Neural cell (in vitro differentiated cells): Measurements from ENCODE around the gene DYNLL1. TPM values are rescaled to one million over a fixed set of nuclear protein-coding genes. Genes with fewer than 3 reads are reported as not detected.

ENCODE experiments used
- H2AFZ ChIP-seq: fragments of 200-600, 300-800 bp; sonication (generic), shearing (Covaris generic); 2 replicates; pipeline ENCODE4 v1.6.0; 2014; ENCODE audit warnings: low read depth, mild to moderate bottlenecking, antibody characterized with exemption, low read length, moderate library complexity
- H3F3A ChIP-seq: fragments of 200-600 bp; shearing (Covaris generic); 2 replicates; pipeline ENCODE4 v1.6.1; 2016; ENCODE audit warnings: mild to moderate bottlenecking, moderate library complexity, mixed read lengths, antibody characterized with exemption, low read length; ENCODE audit not compliant: insufficient read depth, poor library complexity, severe bottlenecking
- H3K27ac ChIP-seq: fragments of 200-600, 300-800 bp; sonication (generic), shearing (Covaris generic); 2 replicates; pipeline ENCODE4 v1.5.1; 2014; ENCODE audit warnings: mild to moderate bottlenecking, low read length, moderate library complexity
- H3K27me3 ChIP-seq: fragments of 300-800, 200-600 bp; sonication (generic), shearing (Covaris generic); 2 replicates; pipeline ENCODE4 v1.6.0; 2014; ENCODE audit warnings: mild to moderate bottlenecking, low read depth, low read length, moderate library complexity; ENCODE audit not compliant: insufficient read depth
- H3K36me3 ChIP-seq: fragments of 300-800, 200-600 bp; sonication (generic), shearing (Covaris generic); 2 replicates; pipeline ENCODE4 v1.5.1; 2014; ENCODE audit warnings: mild to moderate bottlenecking, antibody characterized with exemption, low read length, moderate library complexity; ENCODE audit not compliant: insufficient read depth
- H3K4me2 ChIP-seq: fragments of 300-800, 200-600 bp; sonication (generic), shearing (Covaris generic); 2 replicates; pipeline ENCODE4 v1.6.0; 2014; ENCODE audit warnings: mild to moderate bottlenecking, low read length
- H3K4me3 ChIP-seq: fragments of 300-800, 200-600 bp; sonication (generic), shearing (Covaris generic); 2 replicates; pipeline ENCODE4 v1.5.1; 2014; ENCODE audit warnings: mild to moderate bottlenecking, low read length, moderate library complexity
- H3K79me2 ChIP-seq: fragments of 200-600 bp; shearing (Covaris generic); replicated peaks from 2 replicates; pipeline ENCODE4 v1.6.0; 2014; ENCODE audit warnings: mild to moderate bottlenecking, low read length, moderate library complexity; ENCODE audit not compliant: insufficient read depth
- H3K9ac ChIP-seq: fragments of 300-800, 200-600 bp; sonication (generic), shearing (Covaris generic); 2 replicates; pipeline ENCODE4 v1.6.1; 2016; ENCODE audit warnings: mild to moderate bottlenecking, low read length, mixed read lengths
- H3K9me2 ChIP-seq: fragments of 200-600 bp; shearing (Covaris generic); 2 replicates; pipeline ENCODE4 v1.6.1; 2016; ENCODE audit warnings: mild to moderate bottlenecking, low read length, mixed read lengths; ENCODE audit not compliant: insufficient read depth
- H3K9me3 ChIP-seq: fragments of 200-600, 300-800 bp; sonication (generic), shearing (Covaris generic); 2 replicates; pipeline ENCODE4 v1.6.1; 2016; ENCODE audit warnings: mild to moderate bottlenecking, mixed run types, low read length, moderate library complexity, mixed read lengths
- H4K20me1 ChIP-seq: fragments of 200-600 bp; shearing (Covaris generic); 2 replicates; pipeline ENCODE4 v1.6.1; 2016; ENCODE audit warnings: mild to moderate bottlenecking, mixed run types; ENCODE audit not compliant: insufficient read depth
- EP300 ChIP-seq: fragments of 450-650 bp; conservative IDR thresholded peaks from 2 replicates; pipeline ENCODE4 v1.6.1; 2014; ENCODE audit warnings: antibody characterized with exemption, mild to moderate bottlenecking, moderate library complexity; ENCODE audit not compliant: poor library complexity, severe bottlenecking
- EZH2 ChIP-seq: fragments of 200-600, 300-800 bp; shearing (Covaris generic), sonication (generic); IDR thresholded peaks from 2 replicates; pipeline ENCODE4 v1.6.1; 2014; ENCODE audit warnings: antibody characterized with exemption, low read length, borderline replicate concordance, mild to moderate bottlenecking; ENCODE audit not compliant: insufficient read depth, poor library complexity, severe bottlenecking
- MXI1 ChIP-seq: fragments of 450-650 bp; conservative IDR thresholded peaks from 2 replicates; pipeline ENCODE4 v1.6.1; 2014; ENCODE audit warnings: antibody characterized with exemption, mild to moderate bottlenecking; ENCODE audit not compliant: poor library complexity, severe bottlenecking
- POLR2AphosphoS5 ChIP-seq: IDR thresholded peaks from 2 replicates; pipeline ENCODE4 v1.6.1; 2012
- RAD21 ChIP-seq: fragments of 450-650 bp; conservative IDR thresholded peaks from 2 replicates; pipeline ENCODE4 v1.6.1; 2014; ENCODE audit warnings: antibody characterized with exemption, mild to moderate bottlenecking, moderate library complexity
- SMC3 ChIP-seq: fragments of 450-650 bp; conservative IDR thresholded peaks from 2 replicates; pipeline ENCODE4 v1.6.1; 2014; ENCODE audit warnings: antibody characterized with exemption, mild to moderate bottlenecking, moderate library complexity; ENCODE audit not compliant: poor library complexity
- TAF1 ChIP-seq: IDR thresholded peaks from 2 replicates; pipeline ENCODE4 v1.6.1; 2012; ENCODE audit warnings: low read depth
- polyA plus RNA-seq: library from polyadenylated mRNA; depleted of rRNA; stranded (reverse); fragments of >200 nt; gene quantifications from 2 replicates; pipeline ENCODE4 v1.2.3, GENCODE V29; 2014
- TF ChIP-seq, protein P1 (sequence below): IDR thresholded peaks from 2 replicates; pipeline ENCODE4 v1.6.1; 2012; ENCODE audit warnings: borderline replicate concordance
- TF ChIP-seq, protein P2 (sequence below): fragments of 450-650 bp; IDR thresholded peaks from 2 replicates; pipeline ENCODE4 v1.5.1; 2014; ENCODE audit warnings: antibody characterized with exemption, mild to moderate bottlenecking, moderate library complexity; ENCODE audit not compliant: poor library complexity, severe bottlenecking

DYNLL1 gene
- polyA plus RNA-seq, 1 donor from 2014 or later: 466 TPM

DNA sequence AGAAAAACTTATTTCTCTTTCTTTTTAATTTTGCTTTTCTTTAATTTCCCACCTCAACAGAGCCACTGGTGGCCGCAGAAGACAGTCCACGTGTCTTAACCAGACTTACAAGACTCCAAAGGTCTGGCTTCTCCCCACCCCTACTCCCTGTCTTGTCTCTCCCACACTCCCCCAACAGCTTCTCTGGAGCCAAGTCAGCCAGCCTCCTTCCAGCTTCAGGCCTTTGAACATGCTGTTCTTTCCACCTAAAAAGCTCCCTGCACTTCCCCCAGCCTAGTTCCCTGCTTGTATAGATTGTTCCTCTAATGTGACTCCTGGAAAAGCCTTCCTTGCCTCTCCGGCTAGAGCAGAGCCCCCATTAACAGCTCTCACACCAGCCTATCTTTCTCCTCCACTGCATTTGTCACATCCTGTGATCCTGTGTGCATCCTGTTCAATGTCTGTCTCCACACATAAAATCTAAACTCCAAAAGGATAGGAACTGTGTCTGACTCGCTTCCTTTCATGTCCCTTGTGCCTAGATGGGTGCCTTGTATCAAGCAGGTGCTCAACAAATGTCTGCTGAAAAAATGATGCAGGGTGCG lies 7.8 kb upstream of the DYNLL1 start:
- H3F3A ChIP-seq: no peaks in the 10 kb centered on the region
- H3K9me3 ChIP-seq: no peaks in the 10 kb centered on the region
- no peaks in the 10 kb centered on the region for H3K9me2 ChIP-seq
- H3K79me2 ChIP-seq: no peaks in the 10 kb centered on the region
- TF ChIP-seq TAF1: no peak
- TF ChIP-seq POLR2AphosphoS5: no peak
- TF ChIP-seq, protein P1, sequence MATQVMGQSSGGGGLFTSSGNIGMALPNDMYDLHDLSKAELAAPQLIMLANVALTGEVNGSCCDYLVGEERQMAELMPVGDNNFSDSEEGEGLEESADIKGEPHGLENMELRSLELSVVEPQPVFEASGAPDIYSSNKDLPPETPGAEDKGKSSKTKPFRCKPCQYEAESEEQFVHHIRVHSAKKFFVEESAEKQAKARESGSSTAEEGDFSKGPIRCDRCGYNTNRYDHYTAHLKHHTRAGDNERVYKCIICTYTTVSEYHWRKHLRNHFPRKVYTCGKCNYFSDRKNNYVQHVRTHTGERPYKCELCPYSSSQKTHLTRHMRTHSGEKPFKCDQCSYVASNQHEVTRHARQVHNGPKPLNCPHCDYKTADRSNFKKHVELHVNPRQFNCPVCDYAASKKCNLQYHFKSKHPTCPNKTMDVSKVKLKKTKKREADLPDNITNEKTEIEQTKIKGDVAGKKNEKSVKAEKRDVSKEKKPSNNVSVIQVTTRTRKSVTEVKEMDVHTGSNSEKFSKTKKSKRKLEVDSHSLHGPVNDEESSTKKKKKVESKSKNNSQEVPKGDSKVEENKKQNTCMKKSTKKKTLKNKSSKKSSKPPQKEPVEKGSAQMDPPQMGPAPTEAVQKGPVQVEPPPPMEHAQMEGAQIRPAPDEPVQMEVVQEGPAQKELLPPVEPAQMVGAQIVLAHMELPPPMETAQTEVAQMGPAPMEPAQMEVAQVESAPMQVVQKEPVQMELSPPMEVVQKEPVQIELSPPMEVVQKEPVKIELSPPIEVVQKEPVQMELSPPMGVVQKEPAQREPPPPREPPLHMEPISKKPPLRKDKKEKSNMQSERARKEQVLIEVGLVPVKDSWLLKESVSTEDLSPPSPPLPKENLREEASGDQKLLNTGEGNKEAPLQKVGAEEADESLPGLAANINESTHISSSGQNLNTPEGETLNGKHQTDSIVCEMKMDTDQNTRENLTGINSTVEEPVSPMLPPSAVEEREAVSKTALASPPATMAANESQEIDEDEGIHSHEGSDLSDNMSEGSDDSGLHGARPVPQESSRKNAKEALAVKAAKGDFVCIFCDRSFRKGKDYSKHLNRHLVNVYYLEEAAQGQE: no peak
- TF ChIP-seq EP300: no peak
- TF ChIP-seq RAD21: no peak
- no peak for TF ChIP-seq EZH2
- TF ChIP-seq MXI1: no peak
- TF ChIP-seq SMC3: no peak
- TF ChIP-seq, protein P2, sequence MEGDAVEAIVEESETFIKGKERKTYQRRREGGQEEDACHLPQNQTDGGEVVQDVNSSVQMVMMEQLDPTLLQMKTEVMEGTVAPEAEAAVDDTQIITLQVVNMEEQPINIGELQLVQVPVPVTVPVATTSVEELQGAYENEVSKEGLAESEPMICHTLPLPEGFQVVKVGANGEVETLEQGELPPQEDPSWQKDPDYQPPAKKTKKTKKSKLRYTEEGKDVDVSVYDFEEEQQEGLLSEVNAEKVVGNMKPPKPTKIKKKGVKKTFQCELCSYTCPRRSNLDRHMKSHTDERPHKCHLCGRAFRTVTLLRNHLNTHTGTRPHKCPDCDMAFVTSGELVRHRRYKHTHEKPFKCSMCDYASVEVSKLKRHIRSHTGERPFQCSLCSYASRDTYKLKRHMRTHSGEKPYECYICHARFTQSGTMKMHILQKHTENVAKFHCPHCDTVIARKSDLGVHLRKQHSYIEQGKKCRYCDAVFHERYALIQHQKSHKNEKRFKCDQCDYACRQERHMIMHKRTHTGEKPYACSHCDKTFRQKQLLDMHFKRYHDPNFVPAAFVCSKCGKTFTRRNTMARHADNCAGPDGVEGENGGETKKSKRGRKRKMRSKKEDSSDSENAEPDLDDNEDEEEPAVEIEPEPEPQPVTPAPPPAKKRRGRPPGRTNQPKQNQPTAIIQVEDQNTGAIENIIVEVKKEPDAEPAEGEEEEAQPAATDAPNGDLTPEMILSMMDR: no peak
- no peaks in the 10 kb centered on the region for H3K36me3 ChIP-seq
- no peaks in the 10 kb centered on the region for H3K27me3 ChIP-seq
- no peak overlapping the region for H3K27ac ChIP-seq
- H3K9ac ChIP-seq: no peak overlapping the region
- H3K4me2 ChIP-seq: no peak overlapping the region
- no peak overlapping the region for H2AFZ ChIP-seq
- H4K20me1 ChIP-seq: no peaks in the 10 kb centered on the region
- H3K4me3 ChIP-seq: no peak overlapping the region

DNA sequence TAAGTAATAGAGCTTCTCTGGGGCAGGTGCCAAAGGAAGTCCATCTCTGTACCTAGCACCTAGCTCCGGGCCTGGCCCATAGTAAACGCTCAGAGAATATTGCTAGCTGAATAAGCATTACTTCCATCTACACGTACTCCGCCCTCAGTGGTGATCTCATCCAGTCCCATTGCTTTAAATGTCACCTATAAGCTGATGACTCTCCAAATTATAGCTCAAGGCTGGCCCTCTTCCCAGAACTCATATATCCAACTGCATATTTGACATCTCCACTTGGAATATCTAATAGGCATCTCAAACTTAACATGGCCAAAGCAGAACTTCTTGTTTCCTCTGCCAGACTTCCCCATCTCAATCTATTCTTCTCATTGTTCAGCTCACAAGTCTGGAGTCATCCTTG lies 6.9 kb upstream of the DYNLL1 start:
- Histone ChIP-seq H3K27me3 (no peaks in the 10 kb centered on the region), H4K20me1 (no peaks in the 10 kb centered on the region), H2AFZ (no peak overlapping the region), H3K36me3 (no peaks in the 10 kb centered on the region), H3K4me2 (no peak overlapping the region), H3K79me2 (no peaks in the 10 kb centered on the region), H3K9me2 (no peaks in the 10 kb centered on the region), H3F3A (no peaks in the 10 kb centered on the region), H3K27ac (no peak overlapping the region), H3K9me3 (no peaks in the 10 kb centered on the region), H3K4me3 (no peak overlapping the region), H3K9ac (no peak overlapping the region)
- TF ChIP-seq TAF1 (no peak), POLR2AphosphoS5 (no peak)
- TF ChIP-seq, protein P2: no peak
